NCI-H2081 treated with DMSO at 0.1 percent for 48 hours (cell line): ENCODE results near the gene PDE5A.
"Not testable (repeated sequence)": the region's sequence is repeated elsewhere in the genome, so short reads cannot be mapped to it uniquely, and the experiment has no call there.

Experiments
- DNase-seq: peaks from one replicate; lab custom pipeline; 2025; lab: John Stamatoyannopoulos, UW

PDE5A gene

GRCh38 chr4:119470737-119471063 is 157.9 kb downstream of the PDE5A start:
- not testable (repeated sequence) for DNase-seq

GRCh38 chr4:119470021-119470736 is 158.4 kb downstream of the PDE5A start:
- not testable (repeated sequence) for DNase-seq

- DNase-seq = not testable (repeated sequence)
Observed at GRCh38 chr4:119469039-119469438, 159.6 kb downstream of the PDE5A start.

- DNase-seq = not testable (repeated sequence)
Observed at GRCh38 chr4:119462733-119463132, 165.9 kb downstream of the PDE5A start.

- not testable (repeated sequence) for DNase-seq
Observed at GRCh38 chr4:119455734-119456133, 172.9 kb downstream of the PDE5A start.

GRCh38 chr4:119454491-119455270 is 173.9 kb downstream of the PDE5A start:
- DNase-seq = peak; percentile 51

- not testable (repeated sequence) for DNase-seq
Observed at GRCh38 chr4:119454151-119454490, 174.5 kb downstream of the PDE5A start.

- DNase-seq = not testable (repeated sequence)
Observed at GRCh38 chr4:119453286-119453685, 175.3 kb downstream of the PDE5A start.

GRCh38 chr4:119449851-119450250 is 178.8 kb downstream of the PDE5A start:
- DNase-seq = not testable (repeated sequence)
